H9 (cell line): ENCODE measurements around the gene PTBP3. TPM values are rescaled to one million over a fixed set of nuclear protein-coding genes. Genes with fewer than 3 reads are reported as not detected.

Source experiments
- DNase-seq: peaks from one replicate; pipeline ENCODE4 v3.0.0-alpha.2; 2017
- H2AFZ ChIP-seq: one replicate; pipeline ENCODE4 v1.6.1; 2013; ENCODE audit warnings: mild to moderate bottlenecking, low read length, control low read depth, moderate library complexity
- H2AK5ac ChIP-seq: 2 replicates; pipeline ENCODE4 v1.6.1; 2013; ENCODE audit warnings: low read length, control low read depth, mixed read lengths; ENCODE audit not compliant: insufficient read length
- H2BK120ac ChIP-seq: one replicate; pipeline ENCODE4 v1.6.1; 2013; ENCODE audit warnings: low read depth, mild to moderate bottlenecking, low read length, control low read depth, inconsistent platforms; ENCODE audit not compliant: poor library complexity, severe bottlenecking
- H2BK12ac ChIP-seq: 2 replicates; pipeline ENCODE4 v1.6.1; 2013; ENCODE audit warnings: low read length, control low read depth, mixed read lengths, low read depth; ENCODE audit not compliant: insufficient read length
- H2BK15ac ChIP-seq: 2 replicates; pipeline ENCODE4 v1.6.1; 2013; ENCODE audit warnings: low read depth, low read length, control low read depth
- H2BK20ac ChIP-seq: one replicate; pipeline ENCODE4 v1.6.1; 2013; ENCODE audit warnings: low read depth, mild to moderate bottlenecking, low read length, control low read depth, inconsistent platforms; ENCODE audit not compliant: poor library complexity, severe bottlenecking
- H2BK5ac ChIP-seq: 2 replicates; pipeline ENCODE4 v1.6.1; 2013; ENCODE audit warnings: low read length, control low read depth, mixed read lengths; ENCODE audit not compliant: insufficient read length
- H3K14ac ChIP-seq: 2 replicates; pipeline ENCODE4 v1.6.1; 2013; ENCODE audit warnings: low read length, control low read depth; ENCODE audit not compliant: insufficient read depth
- H3K18ac ChIP-seq: 2 replicates; pipeline ENCODE4 v1.6.1; 2013; ENCODE audit warnings: low read depth, mild to moderate bottlenecking, mixed read lengths, low read length, control low read depth; ENCODE audit not compliant: insufficient read length
- H3K23ac ChIP-seq: 2 replicates; pipeline ENCODE4 v1.6.1; 2013; ENCODE audit warnings: low read length, control low read depth, mixed read lengths, low read depth; ENCODE audit not compliant: insufficient read length
- H3K23me2 ChIP-seq: 2 replicates; pipeline ENCODE4 v1.6.1; 2013; ENCODE audit warnings: low read depth, mild to moderate bottlenecking, mixed read lengths, low read length, control low read depth; ENCODE audit not compliant: insufficient read length, poor library complexity, severe bottlenecking
- H3K27ac ChIP-seq: 2 replicates; pipeline ENCODE4 v1.5.1; 2013; ENCODE audit warnings: low read length, control low read depth, mixed read lengths, low read depth; ENCODE audit not compliant: insufficient read length
- H3K27me3 ChIP-seq: 2 replicates; pipeline ENCODE4 v1.6.1; 2013; ENCODE audit warnings: low read length, control low read depth, inconsistent platforms; ENCODE audit not compliant: insufficient read depth
- H3K4ac ChIP-seq: 2 replicates; pipeline ENCODE4 v1.6.1; 2013; ENCODE audit warnings: low read depth, mild to moderate bottlenecking, control low read depth, inconsistent platforms, low read length, moderate library complexity
- H3K4me1 ChIP-seq: 2 replicates; pipeline ENCODE4 v1.6.1; 2013; ENCODE audit warnings: low read length, control low read depth, inconsistent platforms; ENCODE audit not compliant: insufficient read depth
- H3K4me2 ChIP-seq: 2 replicates; pipeline ENCODE4 v1.6.1; 2013; ENCODE audit warnings: low read length, control low read depth, mixed read lengths; ENCODE audit not compliant: insufficient read length, insufficient read depth
- H3K56ac ChIP-seq: 2 replicates; pipeline ENCODE4 v1.6.1; 2013; ENCODE audit warnings: low read depth, mild to moderate bottlenecking, mixed read lengths, low read length, control low read depth; ENCODE audit not compliant: insufficient read length
- H3K79me1 ChIP-seq: 2 replicates; pipeline ENCODE4 v1.6.1; 2013; ENCODE audit warnings: low read depth, mild to moderate bottlenecking, moderate library complexity, low read length, control low read depth, inconsistent platforms; ENCODE audit not compliant: insufficient read depth, poor library complexity, severe bottlenecking
- H3K79me2 ChIP-seq: 2 replicates; pipeline ENCODE4 v1.6.1; 2013; ENCODE audit warnings: low read length, control low read depth, inconsistent platforms; ENCODE audit not compliant: insufficient read depth
- H3K9ac ChIP-seq: 2 replicates; pipeline ENCODE4 v1.6.1; 2013; ENCODE audit warnings: low read length, control low read depth, mixed read lengths; ENCODE audit not compliant: insufficient read length; ENCODE audit errors: extremely low read depth
- H3K9me3 ChIP-seq: one replicate; pipeline ENCODE4 v1.6.1; 2013; ENCODE audit warnings: low read depth, low read length, inconsistent platforms; ENCODE audit not compliant: control insufficient read depth
- H3T11ph ChIP-seq: one replicate; pipeline ENCODE4 v1.6.1; 2013; ENCODE audit warnings: mild to moderate bottlenecking, low read length, control low read depth, inconsistent platforms
- H4K20me1 ChIP-seq: one replicate; pipeline ENCODE4 v1.6.1; 2013; ENCODE audit not compliant: control insufficient read depth, insufficient read length, insufficient read depth
- H4K5ac ChIP-seq: 2 replicates; pipeline ENCODE4 v1.6.1; 2013; ENCODE audit warnings: low read depth, mild to moderate bottlenecking, mixed read lengths, low read length, control low read depth; ENCODE audit not compliant: insufficient read length
- H4K8ac ChIP-seq: replicated peaks from 2 replicates; pipeline ENCODE4 v1.6.1; 2013; ENCODE audit warnings: low read length, control low read depth, mixed read lengths, low read depth; ENCODE audit not compliant: insufficient read length
- H4K91ac ChIP-seq: 2 replicates; pipeline ENCODE4 v1.6.1; 2013; ENCODE audit warnings: low read depth, mild to moderate bottlenecking, moderate library complexity, mixed read lengths, low read length, control low read depth; ENCODE audit not compliant: insufficient read length
- H3K27ac Mint-ChIP-seq, 3 experiments: 2 replicates in 2 of 3; 3 replicates in 1 of 3; pipeline ENCODE4 v1.8.0; 2020 to 2021; ENCODE audit warnings: mixed read lengths in 3 of 3, mild to moderate bottlenecking in 1 of 3, moderate library complexity in 1 of 3
- H3K27me3 Mint-ChIP-seq: 2 replicates; pipeline ENCODE4 v1.8.0; 2021; ENCODE audit warnings: low read depth, mild to moderate bottlenecking, moderate library complexity, mixed read lengths
- H3K36me3 Mint-ChIP-seq, 3 experiments: 2 replicates in 2 of 3; 3 replicates in 1 of 3; pipeline ENCODE4 v1.8.0; 2020 to 2021; ENCODE audit warnings: low read depth in 3 of 3, mixed read lengths in 3 of 3; ENCODE audit not compliant: insufficient read depth in 1 of 3
- H3K4me1 Mint-ChIP-seq, 2 experiments: 2 replicates each; pipeline ENCODE4 v1.8.0; 2020; ENCODE audit warnings: mixed read lengths in 2 of 2
- H3K4me3 Mint-ChIP-seq, 2 experiments: 2 replicates in 1 of 2; 3 replicates in 1 of 2; pipeline ENCODE4 v1.8.0; 2020 to 2021; ENCODE audit warnings: mild to moderate bottlenecking in 2 of 2, mixed read lengths in 2 of 2, moderate library complexity in 1 of 2
- H3K9me3 Mint-ChIP-seq, 2 experiments: 2 replicates in 1 of 2; 3 replicates in 1 of 2; pipeline ENCODE4 v1.8.0; 2020; ENCODE audit warnings: mild to moderate bottlenecking in 2 of 2, mixed read lengths in 2 of 2, moderate library complexity in 1 of 2
- CTCF ChIP-seq: fragments of 200-600 bp; sonication (generic); conservative IDR thresholded peaks from 3 replicates; pipeline ENCODE4 v1.8.0; 2021; ENCODE audit warnings: antibody characterized with exemption, mild to moderate bottlenecking
- WGBS: extraction: QIAGEN DNeasy Blood & Tissue Kit; methylation state at CpG from one replicate; pipeline ENCODE4 v1.1.7; 2013; ENCODE audit warnings: missing lambda C conversion rate, low lambda C conversion rate, mixed read lengths; ENCODE audit not compliant: insufficient read length; ENCODE audit errors: extremely low coverage; 5-methylcytosine and 5-hydroxymethylcytosine counted together
- total RNA-seq: library from RNA; stranded (reverse); gene quantifications from 2 replicates; pipeline ENCODE4 v1.2.1, GENCODE V29; 2021

Gene PTBP3
- total RNA-seq, 1 experiment from 2014 or later = 89.5 TPM

- H3K27ac Mint-ChIP-seq = no peak overlapping the region; a peak in 1 of 7 replicates
- no peak for TF ChIP-seq CTCF
- Histone ChIP-seq H4K91ac (no peak overlapping the region), H2AFZ (no peak overlapping the region), H2BK12ac (no peak overlapping the region), H3K9me3 (no peaks in the 10 kb centered on the region), H3K4ac (no peak overlapping the region), H3K18ac (no peak overlapping the region), H3K4me2 (no peak overlapping the region), H2BK15ac (no peak overlapping the region), H4K8ac (no peak overlapping the region), H3K23me2 (no peaks in the 10 kb centered on the region), H3K79me2 (no peaks in the 10 kb centered on the region), H3K27ac (no peak overlapping the region), H2BK5ac (no peak overlapping the region), H3K23ac (no peak overlapping the region), H2AK5ac (no peak overlapping the region), H4K20me1 (no peaks in the 10 kb centered on the region), H3K14ac (no peak overlapping the region), H3K79me1 (no peaks in the 10 kb centered on the region), H3K56ac (no peak overlapping the region), H3K4me1 (no peaks in the 10 kb centered on the region), H2BK120ac (no peak overlapping the region), H2BK20ac (no peak overlapping the region), H4K5ac (no peak overlapping the region), H3K27me3 (no peaks in the 10 kb centered on the region), H3T11ph (no peak overlapping the region), H3K9ac (no peak overlapping the region)
- no CpG with 5 or more reads among the region's 4 CpGs for WGBS
- no peaks in the 10 kb centered on the region for H3K4me1 Mint-ChIP-seq
- H3K9me3 Mint-ChIP-seq = no peaks in the 10 kb centered on the region
- peaks cover 13 to 44% (median 39%) of the 10 kb centered on the region in 3 experiments; a peak in 6 of 7 replicates for H3K36me3 Mint-ChIP-seq
- H3K4me3 Mint-ChIP-seq = no peak overlapping the region
- H3K27me3 Mint-ChIP-seq = no peaks in the 10 kb centered on the region
- DNase-seq = no peak
Measured at GRCh38 chr9:112224401-112225289, 108.8 kb downstream of the PTBP3 start.
